GM21529 (cell line): ENCODE measurements around the gene TTLL10.
A peak's percentile ranks its signal among the peaks of the same experiment; 100 is the strongest.

ENCODE experiments used
- ATAC-seq: cut with Tn5 transposase; IDR thresholded peaks from one replicate; pipeline ENCODE4 v1.9.1; 2021; ENCODE audit not compliant: unreplicated experiment

Gene TTLL10

GRCh38 chr1:1217621-1218523 lies 44.2 kb downstream of the TTLL10 start:
- no peak for ATAC-seq

GRCh38 chr1:1218524-1219200 lies 45.0 kb downstream of the TTLL10 start:
- ATAC-seq, result no peak

DNA sequence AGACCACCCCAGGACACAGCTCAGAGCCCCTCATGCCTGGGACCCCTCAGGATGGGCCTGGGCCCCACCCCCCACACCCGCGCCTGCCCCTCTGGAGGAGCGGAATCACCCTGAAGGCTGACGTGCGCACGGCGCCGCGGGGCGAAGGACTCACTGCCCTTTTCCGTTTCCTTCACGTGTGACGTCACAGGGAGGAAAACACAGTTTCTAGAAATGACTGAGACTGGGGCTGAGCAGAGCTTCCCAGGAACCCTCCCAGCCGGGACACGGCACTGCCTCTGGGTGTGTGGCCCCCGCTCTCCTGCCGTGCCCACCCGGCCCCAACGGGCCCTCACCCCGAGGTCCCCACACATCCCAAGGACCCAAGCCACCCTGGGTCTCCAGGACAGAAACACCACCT lies 45.7 kb downstream of the TTLL10 start:
- no peak for ATAC-seq

GRCh38 chr1:1220197-1220596 lies 46.5 kb downstream of the TTLL10 start:
- no peak for ATAC-seq

DNA sequence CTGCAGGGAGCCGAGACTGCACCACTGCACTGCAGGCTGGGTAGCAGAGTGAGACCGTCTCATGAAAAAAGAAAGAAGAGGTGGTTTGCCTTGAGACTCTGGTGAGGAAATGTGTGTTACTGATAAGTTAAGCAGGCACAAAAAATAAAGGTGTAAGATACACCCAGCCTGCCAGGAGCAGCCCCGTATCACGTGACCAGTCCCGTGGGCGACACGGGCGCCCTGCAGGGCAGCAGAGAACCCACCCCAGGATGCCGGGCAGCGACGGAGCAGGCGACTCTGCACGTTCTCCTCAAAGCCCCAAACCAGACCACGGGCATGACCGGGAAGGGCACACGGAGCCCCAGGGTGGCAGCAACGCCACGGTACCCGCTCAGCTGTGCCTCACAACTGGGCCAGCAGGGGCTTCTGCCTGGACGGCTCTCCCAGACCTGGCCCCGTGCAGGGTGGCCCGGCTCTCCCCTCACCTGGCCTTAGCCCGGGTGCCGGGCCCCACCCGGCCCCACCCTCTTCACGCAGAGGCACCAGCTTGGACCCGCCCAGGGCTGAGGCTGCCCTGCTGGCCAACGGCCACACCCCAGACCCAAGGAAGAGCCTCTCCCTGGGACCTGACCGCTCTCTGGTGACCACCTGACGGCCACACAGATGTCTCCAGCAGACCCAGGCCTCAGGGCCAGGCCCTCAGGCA lies 48.4 kb downstream of the TTLL10 start:
- ATAC-seq, result no peak

DNA sequence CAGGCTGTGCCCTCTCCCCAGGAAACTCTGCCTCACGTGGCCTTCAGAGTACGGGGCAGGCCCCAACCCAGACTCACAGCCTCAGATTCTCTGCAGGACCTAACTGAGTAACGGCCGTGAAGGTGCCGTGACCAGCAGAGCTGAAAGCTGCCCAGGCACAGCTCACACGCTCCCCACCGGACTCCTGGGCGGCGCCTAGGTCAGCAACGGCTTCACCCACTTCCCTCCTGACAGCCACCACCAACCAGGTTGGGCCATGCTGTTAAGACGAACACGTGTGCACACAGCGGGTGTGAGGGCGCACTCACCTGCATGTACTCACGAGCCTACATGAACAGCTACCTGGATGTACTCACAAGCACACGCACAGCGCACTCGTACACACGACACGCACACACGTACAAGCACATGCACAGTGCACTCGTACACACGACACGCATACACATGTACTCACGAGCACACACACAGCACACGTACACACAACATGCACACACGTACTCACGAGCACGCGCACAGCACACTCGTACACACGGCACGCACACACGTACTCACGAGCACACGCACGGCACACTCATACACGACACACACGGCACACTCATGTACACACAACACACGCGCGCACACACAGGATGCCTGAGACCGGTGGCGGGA lies 49.0 kb downstream of the TTLL10 start:
- ATAC-seq, result no peak

DNA sequence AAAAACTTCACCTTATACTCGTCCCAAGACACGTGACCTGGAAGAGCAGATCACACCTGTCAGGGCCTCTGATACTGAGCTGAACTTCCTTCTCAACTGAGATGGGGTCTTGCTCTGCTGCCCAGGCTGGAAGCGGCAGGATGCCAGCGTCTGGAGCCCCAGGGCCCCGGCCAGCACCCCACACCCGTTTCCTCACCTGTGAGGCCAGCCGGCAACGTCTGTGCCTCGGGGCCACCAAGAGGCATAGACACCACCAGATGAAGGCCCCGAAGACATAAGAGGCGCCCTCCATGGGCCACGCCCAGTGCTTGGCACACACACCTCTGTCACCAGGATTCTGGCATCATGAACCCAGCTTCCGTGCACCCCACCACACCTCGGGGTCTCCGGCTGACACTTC lies 49.6 kb downstream of the TTLL10 start:
- no peak for ATAC-seq

GRCh38 chr1:1223891-1224290 lies 50.2 kb downstream of the TTLL10 start:
- no peak for ATAC-seq

DNA sequence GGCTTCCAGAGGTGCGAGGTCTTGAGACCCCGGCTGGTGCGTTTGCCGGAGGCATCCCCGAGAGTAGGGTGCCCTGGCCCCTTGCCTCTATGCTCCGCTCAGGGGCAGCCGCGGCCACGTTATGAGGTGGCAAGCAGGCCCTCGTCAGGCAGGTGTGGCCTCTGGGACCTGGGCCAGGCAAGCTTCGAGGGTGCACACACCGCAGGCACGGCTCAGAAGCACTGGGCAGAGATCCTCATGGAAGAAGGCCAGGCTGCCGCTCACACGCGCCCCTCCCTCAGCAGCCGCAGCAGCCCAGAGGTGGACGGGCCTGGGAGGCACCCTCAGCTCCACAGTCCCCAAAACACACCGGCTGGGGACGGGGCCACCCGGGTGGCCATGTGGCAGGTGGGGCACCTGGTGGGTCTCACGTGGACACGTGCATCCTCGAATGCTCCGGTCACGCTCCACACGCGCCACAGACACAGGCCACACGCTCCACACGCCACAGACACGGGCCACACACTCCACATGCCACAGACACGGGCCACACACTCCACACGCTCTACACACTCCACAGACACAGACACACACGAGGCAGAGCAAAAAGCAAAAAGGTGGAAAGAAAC lies 51.7 kb downstream of the TTLL10 start:
- ATAC-seq, result no peak

GRCh38 chr1:1225913-1226312 lies 52.2 kb downstream of the TTLL10 start:
- no peak for ATAC-seq

DNA sequence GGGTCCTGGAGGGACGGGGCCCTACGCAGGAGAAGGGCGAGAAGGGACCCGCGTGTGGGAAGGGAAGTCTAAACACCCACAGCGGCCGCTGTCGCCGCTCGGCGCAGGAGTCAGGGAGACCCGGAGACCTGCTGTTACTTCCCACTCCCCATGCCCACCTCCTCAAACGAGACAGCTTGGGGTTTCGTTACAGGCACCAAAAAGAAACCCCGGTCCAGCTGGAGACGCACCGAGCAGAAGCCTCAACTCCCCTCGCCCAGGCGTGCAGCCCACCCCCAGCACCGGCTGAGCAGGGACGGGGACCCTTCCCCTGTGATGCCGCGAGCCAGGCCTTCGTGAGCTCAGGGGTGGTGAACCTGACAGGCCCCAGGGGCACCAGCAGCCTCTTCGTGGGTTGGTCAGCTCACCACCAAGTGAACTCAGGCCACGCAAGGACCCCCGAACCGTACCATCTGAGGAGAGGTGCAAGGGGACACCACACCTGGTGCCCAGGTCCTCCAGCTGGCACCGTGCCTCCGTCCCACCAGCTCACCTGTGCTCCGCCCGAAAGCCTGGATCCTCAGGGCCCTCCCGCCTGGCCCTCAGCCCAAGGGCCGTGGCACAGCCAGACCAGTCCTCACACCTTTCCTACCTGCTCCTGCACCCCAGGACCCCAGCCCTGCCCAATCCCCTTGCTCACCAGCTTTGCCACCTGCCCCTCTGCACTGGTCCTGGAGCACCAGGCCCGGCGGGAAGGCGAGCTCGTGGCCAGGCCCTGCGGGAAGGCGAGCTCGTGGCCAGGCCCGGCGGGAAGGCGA lies 53.1 kb downstream of the TTLL10 start:
- ATAC-seq, result no peak

DNA sequence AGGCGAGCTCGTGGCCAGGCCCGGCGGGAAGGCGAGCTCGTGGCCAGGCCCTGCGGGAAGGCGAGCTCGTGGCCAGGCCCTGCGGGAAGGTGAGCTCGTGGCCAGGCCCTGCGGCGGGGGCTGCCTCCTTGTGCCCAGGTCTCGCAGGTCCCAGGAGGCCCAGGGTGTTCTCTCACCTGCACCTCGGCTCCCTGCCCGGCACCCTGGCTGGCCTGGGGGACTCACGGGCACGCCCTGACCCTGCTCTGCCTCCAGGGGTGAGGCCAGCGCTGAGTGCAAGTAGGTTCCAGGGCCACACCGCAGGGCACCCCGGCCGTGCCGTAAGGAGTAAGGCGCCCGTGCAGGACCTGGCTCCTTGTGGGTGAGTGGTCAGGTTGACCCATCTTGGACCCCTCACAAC lies 53.7 kb downstream of the TTLL10 start:
- ATAC-seq, result no peak

DNA sequence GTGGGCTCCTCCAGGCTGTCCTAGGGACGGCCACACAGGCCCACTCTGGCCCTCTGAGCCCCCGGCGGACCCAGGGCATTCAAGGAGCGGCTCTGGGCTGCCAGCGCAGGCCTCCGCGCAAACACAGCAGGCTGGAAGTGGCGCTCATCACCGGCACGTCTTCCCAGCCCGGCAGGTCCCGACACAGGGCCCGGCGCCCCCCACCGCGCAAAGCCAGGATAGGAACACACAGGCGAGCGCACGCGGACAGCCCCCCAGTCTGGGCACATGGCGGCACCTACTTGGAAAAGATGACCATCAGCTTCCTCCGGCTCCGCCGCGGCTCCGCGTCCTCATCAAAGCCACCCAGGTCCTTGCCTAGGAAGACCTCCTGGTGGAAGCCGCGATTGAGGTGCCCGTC lies 54.5 kb downstream of the TTLL10 start:
- no peak for ATAC-seq

- no peak for ATAC-seq
Measured at GRCh38 chr1:1228596-1229321, 55.1 kb downstream of the TTLL10 start.

DNA sequence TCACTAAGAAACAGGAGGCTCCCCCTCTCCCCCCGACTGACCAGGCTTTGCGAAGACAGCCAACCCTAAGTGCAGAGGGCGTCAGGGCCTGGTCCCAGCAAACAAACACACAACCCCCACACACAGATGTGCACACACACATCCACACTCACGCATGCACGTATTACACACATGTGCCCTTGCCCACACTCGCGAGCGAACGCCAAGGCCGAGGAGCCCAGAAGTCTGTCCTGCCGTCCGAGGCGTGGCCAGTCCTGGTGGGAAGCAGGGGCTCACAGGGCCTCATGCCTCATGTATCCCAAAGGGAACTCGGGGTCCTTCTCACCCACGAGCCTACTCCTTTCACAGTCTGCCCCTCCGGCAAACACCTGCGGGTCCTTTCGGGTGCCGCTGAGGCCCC lies 56.1 kb downstream of the TTLL10 start:
- ATAC-seq, result no peak

GRCh38 chr1:1230656-1231399 lies 57.1 kb downstream of the TTLL10 start:
- ATAC-seq, result no peak

DNA sequence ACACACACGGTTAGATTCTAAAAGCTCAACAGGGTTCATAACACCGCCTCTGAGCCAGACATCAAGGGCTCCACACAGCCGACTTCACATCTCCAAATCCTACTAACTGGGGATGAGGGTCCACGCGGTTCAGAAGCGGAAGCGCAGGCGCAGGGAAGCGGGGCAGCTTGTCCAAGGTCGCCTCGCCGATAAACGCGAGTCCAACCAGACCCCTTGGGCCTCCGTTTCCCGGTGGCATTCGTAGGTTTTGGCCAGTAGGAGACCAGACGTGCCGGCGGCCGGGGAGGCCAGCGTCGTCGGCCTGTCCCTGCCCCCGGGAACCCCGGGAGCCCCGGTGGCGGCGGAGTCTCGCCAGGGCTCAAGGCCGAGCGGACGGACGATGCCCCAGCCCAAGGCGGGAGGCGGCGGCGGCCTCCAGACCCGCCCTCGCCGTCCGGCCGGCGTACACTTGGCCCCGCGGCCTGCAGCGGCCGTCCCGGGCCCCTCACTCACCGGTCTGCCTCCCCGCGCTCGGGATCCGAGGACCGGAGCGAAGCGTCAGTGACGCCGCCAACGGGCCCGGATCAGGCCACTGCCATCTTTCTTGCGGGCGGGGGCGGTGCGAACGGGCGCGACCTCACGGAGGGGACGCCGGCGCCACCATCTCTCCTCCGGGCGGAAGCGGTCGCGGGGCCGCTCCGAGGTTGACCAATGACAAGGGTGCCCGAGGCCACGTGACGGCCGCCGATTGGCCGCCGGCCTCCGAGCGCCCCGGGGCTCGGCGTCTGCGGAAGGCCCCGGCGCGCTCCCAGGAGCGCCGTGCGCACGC lies 57.9 kb downstream of the TTLL10 start, which contains the start of gene SDF4:
SDF4 (minus strand) TSS at position 602 of the 808 bp plus-strand sequence. CDS start 3,229 bp downstream, outside the sequence.
- peak; percentile 90 for ATAC-seq
